ACC112 (cell line): ENCODE data around the gene TMCO4.
"Not testable (repeated sequence)": the region's sequence is repeated elsewhere in the genome, so short reads cannot be mapped to it uniquely, and the experiment has no call there.

Experiments used
- H2AFZ ChIP-seq: fragments of 200-600 bp; sonication (generic); one replicate; pipeline ENCODE4 v1.6.0; 2017; ENCODE audit warnings: antibody characterized with exemption, low read length; ENCODE audit not compliant: unreplicated experiment
- H3K27ac ChIP-seq: fragments of 200-600 bp; sonication (generic); 2 replicates; pipeline ENCODE4 v1.5.1; 2014; ENCODE audit warnings: low read depth, mild to moderate bottlenecking, antibody characterized with exemption, low read length, moderate library complexity
- H3K27me3 ChIP-seq: fragments of 200-600 bp; sonication (generic); 2 replicates; pipeline ENCODE4 v1.6.1; 2014; ENCODE audit warnings: mild to moderate bottlenecking, antibody characterized with exemption, low read length, moderate library complexity, mixed read lengths; ENCODE audit not compliant: insufficient read depth
- H3K36me3 ChIP-seq: fragments of 200-600 bp; sonication (generic); 2 replicates; pipeline ENCODE4 v1.6.1; 2016; ENCODE audit warnings: mild to moderate bottlenecking, antibody characterized with exemption, low read length, moderate library complexity, mixed read lengths; ENCODE audit not compliant: insufficient read depth
- H3K4me1 ChIP-seq: fragments of 200-600 bp; sonication (generic); one replicate; pipeline ENCODE4 v1.6.1; 2016; ENCODE audit warnings: low read length, mixed read lengths; ENCODE audit not compliant: insufficient read depth, unreplicated experiment, control insufficient read depth
- H3K4me3 ChIP-seq: fragments of 200-600 bp; sonication (generic); 2 replicates; pipeline ENCODE4 v1.5.1; 2014; ENCODE audit warnings: mild to moderate bottlenecking, low read depth, low read length
- H3K79me2 ChIP-seq: fragments of 200-600 bp; sonication (generic); one replicate; pipeline ENCODE4 v1.6.0; 2016; ENCODE audit warnings: low read length; ENCODE audit not compliant: control insufficient read depth, unreplicated experiment, insufficient read depth

The TMCO4 gene

GRCh38 chr1:19797827-19798226 is 1.9 kb downstream of the TMCO4 start:
- Histone ChIP-seq H3K27me3 (no peaks in the 10 kb centered on the region), H3K36me3 (no peaks in the 10 kb centered on the region), H3K4me1 (peaks cover 19% of the 10 kb centered on the region), H2AFZ (no peak overlapping the region), H3K79me2 (peaks cover 10% of the 10 kb centered on the region), H3K27ac (no peak overlapping the region), H3K4me3 (no peak overlapping the region)

- Histone ChIP-seq H3K4me3 (no peak overlapping the region), H3K79me2 (peaks cover 10% of the 10 kb centered on the region), H3K27ac (no peak overlapping the region), H2AFZ (no peak overlapping the region), H3K27me3 (no peaks in the 10 kb centered on the region), H3K4me1 (peaks cover 12% of the 10 kb centered on the region), H3K36me3 (0 out of 2 replicates have a peak, but pooled peaks cover 4% of the 10 kb centered on the region)
Measured at GRCh38 chr1:19794583-19794982, 5.1 kb downstream of the TMCO4 start.

GRCh38 chr1:19793360-19794046 is 6.2 kb downstream of the TMCO4 start:
- H3K4me3 ChIP-seq: no peak overlapping the region
- no peak overlapping the region for H2AFZ ChIP-seq
- peaks cover 3% of the 10 kb centered on the region for H3K4me1 ChIP-seq
- no peaks in the 10 kb centered on the region for H3K27me3 ChIP-seq
- H3K27ac ChIP-seq: no peak overlapping the region
- H3K79me2 ChIP-seq: peaks cover 4% of the 10 kb centered on the region
- 0 out of 2 replicates have a peak, but pooled peaks cover 4% of the 10 kb centered on the region for H3K36me3 ChIP-seq

GRCh38 chr1:19792237-19793002 is 7.3 kb downstream of the TMCO4 start:
- H3K27me3 ChIP-seq: no peaks in the 10 kb centered on the region

GRCh38 chr1:19790061-19790975 is 9.4 kb downstream of the TMCO4 start:
- not testable (repeated sequence) for H3K36me3 ChIP-seq, H3K27me3 ChIP-seq, H2AFZ ChIP-seq, H3K4me3 ChIP-seq, H3K27ac ChIP-seq, H3K4me1 ChIP-seq, H3K79me2 ChIP-seq

More at GRCh38 chr1:19792237-19793002, 7.3 kb downstream of the TMCO4 start:
- Histone ChIP-seq H3K4me3 (no peak overlapping the region), H3K79me2 (no peaks in the 10 kb centered on the region), H2AFZ (no peak overlapping the region), H3K4me1 (no peaks in the 10 kb centered on the region), H3K36me3 (0 out of 2 replicates have a peak, but pooled peaks cover 4% of the 10 kb centered on the region), H3K27ac (no peak overlapping the region)

- no peak overlapping the region for H3K27ac ChIP-seq
- 0 out of 2 replicates have a peak, but pooled peaks cover 1% of the 10 kb centered on the region for H3K36me3 ChIP-seq
- no peaks in the 10 kb centered on the region for H3K4me1 ChIP-seq
- no peak overlapping the region for H2AFZ ChIP-seq
- H3K27me3 ChIP-seq: no peaks in the 10 kb centered on the region
- H3K79me2 ChIP-seq: no peaks in the 10 kb centered on the region
- H3K4me3 ChIP-seq: no peak overlapping the region
Measured at GRCh38 chr1:19786988-19787423, 12.7 kb downstream of the TMCO4 start.

GRCh38 chr1:19785660-19786059 is 14.1 kb downstream of the TMCO4 start:
- no peak overlapping the region for H3K4me3 ChIP-seq
- no peaks in the 10 kb centered on the region for H3K27me3 ChIP-seq
- no peaks in the 10 kb centered on the region for H3K4me1 ChIP-seq
- H3K36me3 ChIP-seq: no peaks in the 10 kb centered on the region
- no peak overlapping the region for H3K27ac ChIP-seq
- H3K79me2 ChIP-seq: no peaks in the 10 kb centered on the region
- no peak overlapping the region for H2AFZ ChIP-seq

GRCh38 chr1:19780267-19780877 is 19.3 kb downstream of the TMCO4 start:
- H3K27me3 ChIP-seq: no peaks in the 10 kb centered on the region
- no peak overlapping the region for H2AFZ ChIP-seq
- H3K4me1 ChIP-seq: no peaks in the 10 kb centered on the region
- no peak overlapping the region for H3K4me3 ChIP-seq
- no peaks in the 10 kb centered on the region for H3K79me2 ChIP-seq
- no peak overlapping the region for H3K27ac ChIP-seq
- peaks cover 3% of the 10 kb centered on the region; the same call in 1 of the 2 replicates for H3K36me3 ChIP-seq

- H3K4me3 ChIP-seq: no peak overlapping the region
- H3K36me3 ChIP-seq: peaks cover 3% of the 10 kb centered on the region; the same call in 1 of the 2 replicates
- no peaks in the 10 kb centered on the region for H3K27me3 ChIP-seq
- H3K27ac ChIP-seq: no peak overlapping the region
- H3K4me1 ChIP-seq: no peaks in the 10 kb centered on the region
- no peaks in the 10 kb centered on the region for H3K79me2 ChIP-seq
- H2AFZ ChIP-seq: no peak overlapping the region
Measured at GRCh38 chr1:19776933-19777332, 22.8 kb downstream of the TMCO4 start.

GRCh38 chr1:19776287-19776686 is 23.4 kb downstream of the TMCO4 start:
- H3K4me1 ChIP-seq: no peaks in the 10 kb centered on the region
- H3K4me3 ChIP-seq: no peak overlapping the region

More at GRCh38 chr1:19776287-19776686, 23.4 kb downstream of the TMCO4 start:
- no peak overlapping the region for H3K27ac ChIP-seq
- H3K27me3 ChIP-seq: no peaks in the 10 kb centered on the region
- H3K79me2 ChIP-seq: no peaks in the 10 kb centered on the region
- peaks cover 3% of the 10 kb centered on the region; the same call in 1 of the 2 replicates for H3K36me3 ChIP-seq
- no peak overlapping the region for H2AFZ ChIP-seq
